Ovary (tissue), 9 donors: Measurements from ENCODE around the gene CFI. TPM values are rescaled to one million over a fixed set of nuclear protein-coding genes. Genes with fewer than 3 reads are reported as not detected.

Experiments used
- DNase-seq, 5 donors: peaks; one replicate each; pipeline ENCODE4 v3.0.0-alpha.2; 2019 to 2020
- H3K27ac ChIP-seq, 2 donors: fragments of 200-600 bp; one replicate each; pipeline versions ENCODE4 v1.5.1 to v1.8.0; 2019 to 2022
- H3K27me3 ChIP-seq: fragments of 200-600 bp; one replicate; pipeline ENCODE4 v1.8.0; 2022
- H3K36me3 ChIP-seq: fragments of 200-600 bp; sonication (generic); one replicate; pipeline ENCODE4 v1.5.1; 2019
- H3K4me1 ChIP-seq: one replicate; pipeline ENCODE4 v1.8.1; 2013; ENCODE audit warnings: mild to moderate bottlenecking, moderate library complexity; ENCODE audit not compliant: insufficient read depth
- H3K4me3 ChIP-seq: fragments of 200-600 bp; sonication (generic); one replicate; pipeline ENCODE4 v1.5.1; 2017
- H3K9me3 ChIP-seq, 2 donors: fragments of 200-600 bp in 1 of 2; sonication (generic) in 1 of 2; one replicate each; pipeline versions ENCODE4 v1.5.1 to v1.8.1; 2013 to 2019; ENCODE audit warnings: mild to moderate bottlenecking in 1 of 2, moderate library complexity in 1 of 2
- EP300 ChIP-seq: sonication (generic); formaldehyde crosslinking; IDR thresholded peaks from one replicate; pipeline ENCODE4 v1.6.1; 2017; ENCODE audit warnings: antibody characterized with exemption
- POLR2A ChIP-seq: fragments of 450-650 bp; IDR thresholded peaks from one replicate; pipeline ENCODE4 v1.6.1; 2017; ENCODE audit warnings: antibody characterized with exemption, mild to moderate bottlenecking, moderate library complexity
- WGBS, 3 donors: extraction: QIAGEN DNeasy Blood & Tissue Kit in 1 of 3; methylation state at CpG; one replicate each; pipeline versions ENCODE4 v1.1.5 to v1.1.7; 2013 to 2017; 5-methylcytosine and 5-hydroxymethylcytosine counted together
- intact Hi-C, 4 donors: fragments of 100-400 bp; cut with DNase I; formaldehyde crosslinking; loops; one replicate each; pipeline versions ENCODE4 v1.11.0 to v1.15.1; 2022 to 2023
- polyA plus RNA-seq, 2 donors: library from polyadenylated mRNA; stranded (reverse); fragments of 200-250 nt in 1 of 2; fragments of 350-450 nt in 1 of 2; fragmentation: Illumina TruSeq in 1 of 2; extraction: RNeasy Lipid Tissue Mini Kit (QIAGEN cat#74804) in 1 of 2; gene quantifications; one replicate each; pipeline ENCODE4 v1.2.3, GENCODE V29; 2013 to 2014
- total RNA-seq, 7 donors: library from RNA; depleted of rRNA in 2 of 7; stranded (reverse); fragments of >200 nt in 2 of 7; fragmentation: NEBNext Ultra II Directional in 3 of 7; extraction: Animal tissue kit (Norgen Biotek cat#: 25700) in 3 of 7; gene quantifications; one replicate each; pipeline versions ENCODE4 v1.1.0 to v1.2.4, GENCODE V29; 2016 to 2023
- TF ChIP-seq, protein P1 (sequence below), 3 donors: fragments of 450-650 bp in 2 of 3; fragments of 200-600 bp in 1 of 3; IDR thresholded peaks; one replicate each; pipeline versions ENCODE4 v1.5.1 to v1.8.0; 2016 to 2022; ENCODE audit warnings: antibody characterized with exemption in 3 of 3, mild to moderate bottlenecking in 1 of 3
- donor health status: DM: no; HTN: no; CAD: no; lungs with moderate emphysema.
- donor health status: DM: no; HTN: no; CAD: no.
- donor health status: Bipolar disorder and iron deficiency.
- donor health status: DM: yes; HTN: yes; CAD: no.
- donor health status: DM: no; HTN: no; CAD: no.
- donor health status: DM: yes; HTN: yes; CAD: no.

CFI gene
- total and polyA plus RNA-seq, 9 donors = 13.1 to 112 (median 38.2) TPM

DNA sequence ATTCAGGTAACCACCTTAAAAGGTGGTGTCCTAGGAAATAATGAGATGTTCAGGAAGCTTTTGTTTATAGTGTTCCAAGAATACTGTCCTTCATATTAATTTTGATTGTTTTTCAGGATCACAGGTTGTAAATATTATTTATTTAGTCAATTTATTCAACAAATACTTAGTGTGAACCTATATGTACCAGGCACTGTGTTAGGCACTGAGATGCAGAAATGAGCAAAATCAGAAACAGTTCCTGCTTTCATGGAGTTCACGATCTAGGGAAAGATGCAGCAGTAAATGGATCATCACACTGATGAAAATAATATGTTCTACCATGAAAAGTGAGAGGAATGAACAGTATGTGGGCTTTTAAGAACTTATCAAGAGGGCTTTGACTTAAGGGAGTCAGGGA, 53.7 kb downstream of the CFI start:
- intact Hi-C loops = no loop called here
- Histone ChIP-seq H3K4me1 (no peaks in the 10 kb centered on the region), H3K36me3 (no peaks in the 10 kb centered on the region), H3K27me3 (no peaks in the 10 kb centered on the region), H3K27ac (no peak overlapping the region), H3K4me3 (no peak overlapping the region), H3K9me3 (no peaks in the 10 kb centered on the region)
- DNase-seq = no peak
- 96 to 98% (median 98%) methylated on average over 1 of the region's 1 CpG for WGBS, 3 donors
- TF ChIP-seq POLR2A (no peak), EP300 (no peak)
- TF ChIP-seq, protein P1, sequence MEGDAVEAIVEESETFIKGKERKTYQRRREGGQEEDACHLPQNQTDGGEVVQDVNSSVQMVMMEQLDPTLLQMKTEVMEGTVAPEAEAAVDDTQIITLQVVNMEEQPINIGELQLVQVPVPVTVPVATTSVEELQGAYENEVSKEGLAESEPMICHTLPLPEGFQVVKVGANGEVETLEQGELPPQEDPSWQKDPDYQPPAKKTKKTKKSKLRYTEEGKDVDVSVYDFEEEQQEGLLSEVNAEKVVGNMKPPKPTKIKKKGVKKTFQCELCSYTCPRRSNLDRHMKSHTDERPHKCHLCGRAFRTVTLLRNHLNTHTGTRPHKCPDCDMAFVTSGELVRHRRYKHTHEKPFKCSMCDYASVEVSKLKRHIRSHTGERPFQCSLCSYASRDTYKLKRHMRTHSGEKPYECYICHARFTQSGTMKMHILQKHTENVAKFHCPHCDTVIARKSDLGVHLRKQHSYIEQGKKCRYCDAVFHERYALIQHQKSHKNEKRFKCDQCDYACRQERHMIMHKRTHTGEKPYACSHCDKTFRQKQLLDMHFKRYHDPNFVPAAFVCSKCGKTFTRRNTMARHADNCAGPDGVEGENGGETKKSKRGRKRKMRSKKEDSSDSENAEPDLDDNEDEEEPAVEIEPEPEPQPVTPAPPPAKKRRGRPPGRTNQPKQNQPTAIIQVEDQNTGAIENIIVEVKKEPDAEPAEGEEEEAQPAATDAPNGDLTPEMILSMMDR (IDR thresholded peaks at IDR 0.05) = no peak

GRCh38 chr4:109746728-109747127, 55.1 kb downstream of the CFI start:
- no peak overlapping the region for H3K4me3 ChIP-seq
- TF ChIP-seq POLR2A = no peak
- TF ChIP-seq EP300 = no peak
- TF ChIP-seq, protein P1 (IDR thresholded peaks at IDR 0.05) = no peak
- no peaks in the 10 kb centered on the region for H3K27me3 ChIP-seq
- no peak for DNase-seq
- H3K36me3 ChIP-seq = no peaks in the 10 kb centered on the region
- no peaks in the 10 kb centered on the region for H3K4me1 ChIP-seq
- 81 to 88% (median 81%) methylated on average over 2 of the region's 2 CpGs for WGBS, 3 donors
- intact Hi-C loops = no loop called here
- H3K9me3 ChIP-seq = no peaks in the 10 kb centered on the region
- H3K27ac ChIP-seq = no peak overlapping the region

DNA sequence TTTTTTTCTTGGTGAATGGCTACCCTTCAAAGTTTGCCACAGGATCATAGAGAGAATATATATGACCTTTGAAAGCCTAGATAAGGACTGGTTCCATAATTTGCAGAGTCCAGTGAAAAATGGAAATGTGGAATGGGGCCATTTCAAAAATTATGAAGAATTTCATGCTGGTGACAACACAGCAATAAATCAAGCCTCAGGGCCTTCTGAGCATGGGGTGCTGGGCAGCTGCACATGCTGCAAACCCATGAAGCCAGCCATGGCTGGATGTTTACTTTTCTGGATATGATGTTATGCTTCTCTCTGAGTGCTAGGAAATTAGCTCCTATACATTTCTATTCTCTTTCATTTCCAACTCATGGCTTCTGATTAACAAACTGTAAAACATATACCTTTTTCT, 56.0 kb downstream of the CFI start:
- H3K27me3 ChIP-seq = no peaks in the 10 kb centered on the region
- no peaks in the 10 kb centered on the region for H3K4me1 ChIP-seq
- no peak overlapping the region for H3K27ac ChIP-seq
- H3K36me3 ChIP-seq = no peaks in the 10 kb centered on the region
- DNase-seq = no peak
- intact Hi-C loops = no loop called here
- H3K4me3 ChIP-seq = no peak overlapping the region
- TF ChIP-seq EP300 (no peak), POLR2A (no peak)
- TF ChIP-seq, protein P1 (IDR thresholded peaks at IDR 0.05) = no peak
- no peaks in the 10 kb centered on the region for H3K9me3 ChIP-seq

DNA sequence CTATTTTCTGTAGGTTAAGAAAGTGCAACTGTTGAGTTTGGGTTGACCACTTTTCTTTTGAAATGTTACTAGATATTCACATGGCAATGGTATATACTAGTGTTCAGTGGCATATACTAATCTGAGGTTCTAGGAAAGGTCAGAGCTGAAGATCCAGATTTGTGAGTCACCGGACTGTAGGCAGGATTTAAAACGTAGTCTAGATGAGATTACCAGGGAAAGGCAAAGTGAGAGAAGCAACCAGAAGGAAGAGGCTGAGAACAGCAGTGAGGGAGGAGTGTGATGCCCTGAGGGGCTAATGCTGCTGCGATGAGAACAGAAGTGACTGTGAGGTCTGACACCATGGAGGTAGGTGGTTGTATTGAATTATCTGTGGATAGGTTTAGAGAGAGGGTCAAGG, 62.3 kb downstream of the CFI start:
- TF ChIP-seq EP300 = no peak
- TF ChIP-seq POLR2A = no peak
- TF ChIP-seq, protein P1 (IDR thresholded peaks at IDR 0.05) = no peak
- H3K27ac ChIP-seq = no peak overlapping the region
- no peak for DNase-seq
- intact Hi-C loops = loop anchor here in 1 of 4 donors (10.0 kb wide), 2 partner anchors 75 to 305 kb away; partner anchors contain the start of genes GAR1 and SEC24B
- 80 to 86% (median 82%) methylated on average over 3 of the region's 3 CpGs for WGBS, 3 donors
- no peaks in the 10 kb centered on the region for H3K27me3 ChIP-seq
- peaks cover 0 to 3% of the 10 kb centered on the region in 2 donors for H3K9me3 ChIP-seq
- H3K36me3 ChIP-seq = no peaks in the 10 kb centered on the region
- H3K4me1 ChIP-seq = no peaks in the 10 kb centered on the region
- no peak overlapping the region for H3K4me3 ChIP-seq
